K562 (cell line): ENCODE results near the gene LILRA6. TPM values are rescaled to one million over a fixed set of nuclear protein-coding genes. Genes with fewer than 3 reads are reported as not detected.
A peak's percentile ranks its signal among the peaks of the same experiment; 100 is the strongest.

Source experiments
- CBFB ChIP-seq: sonication (generic); formaldehyde crosslinking; IDR thresholded peaks from 2 replicates; pipeline ENCODE4 v1.4.0; 2020; ENCODE audit warnings: mild to moderate bottlenecking, missing genetic modification reagents
- CTCFL ChIP-seq: IDR thresholded peaks from 2 replicates; pipeline ENCODE4 v1.6.1; 2011; ENCODE audit warnings: borderline replicate concordance, low read depth, mild to moderate bottlenecking, moderate library complexity, low read length; ENCODE audit not compliant: insufficient read depth, poor library complexity, severe bottlenecking
- CUX1 ChIP-seq: fragments of 200-800 bp; sonication (Bioruptor generic); IDR thresholded peaks from 2 replicates; pipeline ENCODE4 v1.6.1; 2016; ENCODE audit warnings: missing genetic modification characterization, missing compliant biosample characterization
- DACH1 ChIP-seq: fragments of 450-650 bp; IDR thresholded peaks from 2 replicates; pipeline ENCODE4 v1.6.1; 2018; ENCODE audit not compliant: partially characterized antibody
- ID3 ChIP-seq, 2 experiments: fragments of 250-450 bp in 1 of 2; fragments of 450-650 bp in 1 of 2; sonication (Bioruptor Pico) in 1 of 2; IDR thresholded peaks; 2 replicates each; pipeline versions ENCODE4 v1.6.1 to v1.8.0; 2016 to 2021; ENCODE audit warnings: mild to moderate bottlenecking in 2 of 2, moderate library complexity in 2 of 2, missing compliant biosample characterization in 1 of 2, missing genetic modification characterization in 1 of 2
- MITF ChIP-seq: IDR thresholded peaks from 2 replicates; pipeline ENCODE4 v1.6.1; 2014; ENCODE audit warnings: antibody characterized with exemption
- PHF21A ChIP-seq: fragments of 450-650 bp; IDR thresholded peaks from 2 replicates; pipeline ENCODE4 v1.6.1; 2017; ENCODE audit warnings: low read depth, borderline replicate concordance
- RERE ChIP-seq: sonication (generic); formaldehyde crosslinking; IDR thresholded peaks from 2 replicates; pipeline ENCODE4 v1.8.0; 2023; ENCODE audit warnings: missing genetic modification reagents, mild to moderate bottlenecking, borderline replicate concordance
- TEAD2 ChIP-seq: fragments of 450-650 bp; IDR thresholded peaks from 2 replicates; pipeline ENCODE4 v1.6.1; 2016; ENCODE audit warnings: missing genetic modification characterization, control low read depth, missing compliant biosample characterization
- ZNF253 ChIP-seq: fragments of 250-450 bp; sonication (Bioruptor Pico); conservative IDR thresholded peaks from 2 replicates; pipeline ENCODE4 v1.6.1; 2021; ENCODE audit warnings: mild to moderate bottlenecking
- polyA plus RNA-seq, 8 experiments: library from polyadenylated mRNA; depleted of rRNA in 4 of 8; stranded (reverse) in 5 of 8; unstranded in 3 of 8; fragments of >200 nt; fragmentation: Nextera tagmentation in 2 of 8; fragmentation: Illumina TruSeq in 1 of 8; extraction: Ambion mirVana in 2 of 8; extraction: Trizol in 1 of 8; gene quantifications; 2 replicates each; pipeline versions ENCODE4 v1.2.1 to v1.2.3, GENCODE V29; 2011 to 2014; ENCODE audit warnings: inconsistent platforms in 1 of 8, missing spikeins in 1 of 8
- total RNA-seq, 7 experiments: library from RNA; depleted of rRNA in 6 of 7; stranded (reverse); fragments of >200 nt in 6 of 7; fragmentation: Illumina TruSeq in 2 of 7; extraction: Trizol in 2 of 7; gene quantifications; 2 replicates each; pipeline versions ENCODE4 v1.2.1 to v1.2.3, GENCODE V29; 2011 to 2021; ENCODE audit warnings: low replicate concordance in 1 of 7

LILRA6 gene
- total and polyA plus RNA-seq, 9 of the 15 experiments (the other 6 are each of a cell fraction or from before 2014, with no cell fraction given) = 0.03 TPM; not detected in 8

GRCh38 chr19:54207983-54208783 is 34.4 kb downstream of the LILRA6 start (continued):
- TF ChIP-seq CTCFL (no peak), CBFB (CRISPR knock-in tag) (no peak), CUX1 (CRISPR knock-in tag) (peak; percentile 38; the same call in 1 of the 2 replicates), RERE (CRISPR knock-in tag) (no peak), MITF (peak; percentile 38; the same call in 1 of the 2 replicates), TEAD2 (tag) (peak; percentile 57), ID3 (CRISPR knock-in tag; IDR thresholded peaks at IDR 0.05) (no peak), ID3 (tag; IDR thresholded peaks at IDR 0.05) (peak; percentile 79; the same call in 1 of the 2 replicates), DACH1 (peak; percentile 81), PHF21A (no peak), ZNF253 (CRISPR knock-in tag) (peak; percentile 16; the same call in 1 of the 2 replicates)
